Gastrocnemius medialis (tissue), 4 donors: ENCODE data around the gene HDAC4. TPM values are rescaled to one million over a fixed set of nuclear protein-coding genes. Genes with fewer than 3 reads are reported as not detected.
A peak's percentile ranks its signal among the peaks of the same experiment; 100 is the strongest.

ENCODE experiments used
- ATAC-seq, 2 donors: fragments of 150-250 bp; one replicate each; pipeline ENCODE4 v1.9.1; 2016
- DNase-seq, 2 donors: peaks; one replicate each; pipeline ENCODE4 v3.0.0-alpha.2; 2019
- H3K27ac ChIP-seq, 4 donors: fragments of 200-600 bp; sonication (generic); 1 replicate in 1 of 4; 2 replicates in 3 of 4; pipeline ENCODE4 v1.5.1; 2016 to 2018; ENCODE audit warnings: mild to moderate bottlenecking in 2 of 4, moderate library complexity in 1 of 4
- H3K27me3 ChIP-seq, 3 donors: fragments of 200-600 bp; sonication (generic) in 2 of 3; 1 replicate in 1 of 3; 2 replicates in 2 of 3; pipeline versions ENCODE4 v1.5.1 to v1.6.0; 2016 to 2019; ENCODE audit warnings: mild to moderate bottlenecking in 1 of 3, moderate library complexity in 1 of 3
- H3K36me3 ChIP-seq, 2 donors: fragments of 200-600 bp; sonication (generic) in 1 of 2; one replicate each; pipeline ENCODE4 v1.5.1; 2017 to 2018
- H3K4me1 ChIP-seq, 2 donors: fragments of 200-600 bp; sonication (generic) in 1 of 2; one replicate each; pipeline ENCODE4 v1.5.1; 2016 to 2017; ENCODE audit warnings: mild to moderate bottlenecking in 2 of 2
- H3K4me3 ChIP-seq, 4 donors: fragments of 200-600 bp; sonication (generic) in 3 of 4; 1 replicate in 1 of 4; 2 replicates in 3 of 4; pipeline ENCODE4 v1.5.1; 2016 to 2019; ENCODE audit warnings: mild to moderate bottlenecking in 2 of 4
- H3K9me3 ChIP-seq, 3 donors: fragments of 200-600 bp; sonication (generic) in 2 of 3; 1 replicate in 1 of 3; 2 replicates in 2 of 3; pipeline ENCODE4 v1.5.1; 2016 to 2019
- POLR2A ChIP-seq, 2 donors: fragments of 450-650 bp; IDR thresholded peaks; one replicate each; pipeline ENCODE4 v1.6.1; 2017; ENCODE audit warnings: antibody characterized with exemption in 2 of 2, mild to moderate bottlenecking in 2 of 2, moderate library complexity in 2 of 2
- in situ Hi-C, 4 donors: fragments of 200-750 bp; cut with MboI; loops; one replicate each; pipeline versions ENCODE4 v1.15.0 to v1.8.0; 2017; ENCODE audit warnings: low sequenced_read_pairs in 4 of 4
- intact Hi-C: fragments of 100-400 bp; cut with DNase I; formaldehyde crosslinking; loops from one replicate; pipeline ENCODE4 v1.15.1; 2023; ENCODE audit warnings: low total_unique reads
- total RNA-seq, 4 donors: library from RNA; depleted of rRNA; stranded (reverse); fragments of >200 nt; gene quantifications; one replicate each; pipeline versions ENCODE4 v1.1.0 to v1.2.3, GENCODE V29; 2016
- TF ChIP-seq, protein P1 (sequence below), 5 experiments: fragments of 450-650 bp in 3 of 5; fragments of 200-600 bp in 2 of 5; sonication (generic) in 2 of 5; IDR thresholded peaks in 4 of 5; conservative IDR thresholded peaks in 1 of 5; 1 replicate in 4 of 5; 2 replicates in 1 of 5; pipeline ENCODE4 v1.5.1; 2016 to 2019; ENCODE audit warnings: antibody characterized with exemption in 5 of 5, mild to moderate bottlenecking in 3 of 5, moderate library complexity in 3 of 5

HDAC4 gene
- total RNA-seq, 4 donors from 2014 or later, result 23.6 to 257 (median 119) TPM

DNA sequence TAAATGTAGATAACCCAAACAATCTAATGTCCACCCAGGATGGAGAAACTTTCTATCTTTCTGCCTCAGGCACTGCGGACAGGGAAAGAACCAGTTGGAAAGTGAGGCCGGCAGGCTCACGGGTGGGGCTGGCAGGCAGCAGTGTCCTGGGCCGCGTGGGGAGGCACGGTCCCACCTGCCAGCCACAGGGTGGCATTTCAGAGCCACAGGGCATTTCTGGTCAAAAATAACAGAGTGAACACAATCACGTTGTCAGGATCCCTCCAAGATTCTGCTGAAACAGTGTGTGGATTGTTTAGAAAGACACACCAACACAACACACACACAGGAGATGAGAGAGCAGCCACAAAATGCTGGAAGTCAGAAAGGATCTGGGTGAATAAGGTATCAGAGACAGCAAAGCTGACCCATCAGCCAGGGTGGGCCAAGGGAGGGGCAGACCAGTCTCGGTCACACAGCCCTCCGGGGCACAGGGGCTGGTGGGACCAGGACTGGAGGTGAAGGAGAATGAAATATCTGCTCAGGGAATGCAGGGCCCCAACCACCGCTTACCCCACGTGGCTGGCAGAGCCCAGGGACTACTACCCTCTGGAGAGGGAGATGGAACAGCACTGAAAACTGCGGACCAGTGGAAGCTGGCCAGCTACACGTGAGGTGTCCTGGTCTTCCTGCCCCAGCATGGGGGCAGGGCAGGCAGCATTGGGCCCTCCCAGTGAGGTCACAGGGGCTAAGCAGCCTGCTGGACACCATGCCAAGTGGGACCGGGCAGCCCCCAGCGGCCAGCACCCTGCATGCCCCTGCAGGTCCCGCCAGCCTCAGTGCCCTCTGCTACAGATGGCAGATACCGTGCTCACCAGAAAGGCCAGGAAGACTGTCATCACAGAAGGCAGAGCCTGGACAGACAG is 173.9 kb downstream of the HDAC4 start:
- DNase-seq (peak in 1 of 2 donors; percentile 74), ATAC-seq (peak; percentile 6 to 18)
- in situ Hi-C loops (loop anchor here in 1 of 4 donors (10.0 kb wide), 1 partner anchor 78 kb away; no protein-coding TSS in a partner anchor), intact Hi-C loops (loop anchor here (5.0 kb wide), 1 partner anchor 80 kb away; no protein-coding TSS in a partner anchor)
- Histone ChIP-seq H3K36me3 (no peaks in the 10 kb centered on the region), H3K27ac (peak overlapping the region; percentile 86 to 99 (median 93)), H3K4me3 (no peak overlapping the region), H3K9me3 (no peaks in the 10 kb centered on the region), H3K4me1 (peaks cover 81 to 95% of the 10 kb centered on the region in 2 donors), H3K27me3 (no peaks in the 10 kb centered on the region)
- TF ChIP-seq POLR2A (IDR thresholded peaks at IDR 0.05), result no peak
- TF ChIP-seq, protein P1, sequence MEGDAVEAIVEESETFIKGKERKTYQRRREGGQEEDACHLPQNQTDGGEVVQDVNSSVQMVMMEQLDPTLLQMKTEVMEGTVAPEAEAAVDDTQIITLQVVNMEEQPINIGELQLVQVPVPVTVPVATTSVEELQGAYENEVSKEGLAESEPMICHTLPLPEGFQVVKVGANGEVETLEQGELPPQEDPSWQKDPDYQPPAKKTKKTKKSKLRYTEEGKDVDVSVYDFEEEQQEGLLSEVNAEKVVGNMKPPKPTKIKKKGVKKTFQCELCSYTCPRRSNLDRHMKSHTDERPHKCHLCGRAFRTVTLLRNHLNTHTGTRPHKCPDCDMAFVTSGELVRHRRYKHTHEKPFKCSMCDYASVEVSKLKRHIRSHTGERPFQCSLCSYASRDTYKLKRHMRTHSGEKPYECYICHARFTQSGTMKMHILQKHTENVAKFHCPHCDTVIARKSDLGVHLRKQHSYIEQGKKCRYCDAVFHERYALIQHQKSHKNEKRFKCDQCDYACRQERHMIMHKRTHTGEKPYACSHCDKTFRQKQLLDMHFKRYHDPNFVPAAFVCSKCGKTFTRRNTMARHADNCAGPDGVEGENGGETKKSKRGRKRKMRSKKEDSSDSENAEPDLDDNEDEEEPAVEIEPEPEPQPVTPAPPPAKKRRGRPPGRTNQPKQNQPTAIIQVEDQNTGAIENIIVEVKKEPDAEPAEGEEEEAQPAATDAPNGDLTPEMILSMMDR (IDR thresholded peaks at IDR 0.05 in 4 of 5, conservative IDR thresholded peaks at IDR 0.05 in 1 of 5), result no peak

GRCh38 chr2:239225871-239226561 is 174.8 kb downstream of the HDAC4 start:
- Histone ChIP-seq H3K36me3 (no peaks in the 10 kb centered on the region), H3K4me3 (no peak overlapping the region), H3K4me1 (peaks cover 85 to 100% of the 10 kb centered on the region in 2 donors), H3K9me3 (no peaks in the 10 kb centered on the region), H3K27ac (peak overlapping the region; percentile 86 to 99 (median 93)), H3K27me3 (no peaks in the 10 kb centered on the region)
- ATAC-seq (no peak), DNase-seq (no peak)
- TF ChIP-seq, protein P1 (IDR thresholded peaks at IDR 0.05 in 4 of 5, conservative IDR thresholded peaks at IDR 0.05 in 1 of 5), result no peak
- no peak for TF ChIP-seq POLR2A (IDR thresholded peaks at IDR 0.05)
- in situ Hi-C loops (loop anchor here in 1 of 4 donors (10.0 kb wide), 1 partner anchor 79 kb away; no protein-coding TSS in a partner anchor), intact Hi-C loops (loop anchor here (5.0 kb wide), 1 partner anchor 81 kb away; no protein-coding TSS in a partner anchor)

DNA sequence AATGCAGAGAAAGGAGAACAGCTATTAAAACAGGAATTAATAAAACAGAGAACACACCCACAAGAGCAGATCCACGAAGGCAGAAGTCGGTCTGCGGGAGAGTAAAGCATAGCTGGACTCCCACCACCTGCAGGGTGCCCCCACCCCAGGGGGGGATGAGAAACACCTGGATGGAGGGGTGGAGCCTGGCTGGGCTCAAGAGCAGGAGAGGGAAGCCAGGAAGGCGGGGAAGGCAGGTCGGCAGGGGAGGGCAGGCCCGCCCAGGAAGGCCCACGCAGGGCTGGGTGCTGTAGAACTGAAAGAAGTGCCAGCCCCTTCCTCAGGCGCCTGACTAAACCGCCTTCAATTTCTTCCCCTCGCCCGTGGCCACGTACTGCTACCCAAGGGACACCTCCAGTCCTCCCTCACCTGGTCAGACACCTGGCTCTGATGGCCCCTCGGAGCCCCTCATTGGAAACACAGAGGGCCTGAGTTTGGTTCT is 175.4 kb downstream of the HDAC4 start:
- no peaks in the 10 kb centered on the region for H3K36me3 ChIP-seq
- TF ChIP-seq POLR2A (IDR thresholded peaks at IDR 0.05), result no peak
- TF ChIP-seq, protein P1 (IDR thresholded peaks at IDR 0.05 in 4 of 5, conservative IDR thresholded peaks at IDR 0.05 in 1 of 5), result no peak
- H3K9me3 ChIP-seq, result no peaks in the 10 kb centered on the region
- DNase-seq (no peak), ATAC-seq (no peak)
- intact Hi-C loops, result loop anchor here (5.0 kb wide), 1 partner anchor 82 kb away; no protein-coding TSS in a partner anchor
- H3K27me3 ChIP-seq, result no peaks in the 10 kb centered on the region
- peaks cover 89 to 100% of the 10 kb centered on the region in 2 donors for H3K4me1 ChIP-seq
- no peak overlapping the region for H3K4me3 ChIP-seq
- H3K27ac ChIP-seq, result peak overlapping the region; percentile 86 to 99 (median 93)
- in situ Hi-C loops, result loop anchor here in 1 of 4 donors (10.0 kb wide), 1 partner anchor 79 kb away; no protein-coding TSS in a partner anchor

GRCh38 chr2:239224955-239225354 is 175.9 kb downstream of the HDAC4 start:
- Histone ChIP-seq H3K4me3 (no peak overlapping the region), H3K9me3 (no peaks in the 10 kb centered on the region), H3K36me3 (no peaks in the 10 kb centered on the region), H3K27me3 (no peaks in the 10 kb centered on the region), H3K4me1 (peaks cover 93 to 100% of the 10 kb centered on the region in 2 donors), H3K27ac (peak overlapping the region; percentile 86 to 99 (median 93))
- in situ Hi-C loops, result loop anchor here in 1 of 4 donors (10.0 kb wide), 1 partner anchor 80 kb away; no protein-coding TSS in a partner anchor
- DNase-seq (no peak), ATAC-seq (no peak)
- intact Hi-C loops, result loop anchor here (5.0 kb wide), 1 partner anchor 82 kb away; no protein-coding TSS in a partner anchor
- no peak for TF ChIP-seq POLR2A (IDR thresholded peaks at IDR 0.05)
- TF ChIP-seq, protein P1 (IDR thresholded peaks at IDR 0.05 in 4 of 5, conservative IDR thresholded peaks at IDR 0.05 in 1 of 5), result no peak
